HG03460 (cell line): Measurements from ENCODE around the gene SLC24A4.

Experiments
- ATAC-seq: cut with Tn5 transposase; IDR thresholded peaks from one replicate; pipeline ENCODE4 v1.9.1; 2021; ENCODE audit not compliant: unreplicated experiment

The SLC24A4 gene

GRCh38 chr14:92362781-92363235, 39.8 kb downstream of the SLC24A4 start:
- ATAC-seq: no peak

DNA sequence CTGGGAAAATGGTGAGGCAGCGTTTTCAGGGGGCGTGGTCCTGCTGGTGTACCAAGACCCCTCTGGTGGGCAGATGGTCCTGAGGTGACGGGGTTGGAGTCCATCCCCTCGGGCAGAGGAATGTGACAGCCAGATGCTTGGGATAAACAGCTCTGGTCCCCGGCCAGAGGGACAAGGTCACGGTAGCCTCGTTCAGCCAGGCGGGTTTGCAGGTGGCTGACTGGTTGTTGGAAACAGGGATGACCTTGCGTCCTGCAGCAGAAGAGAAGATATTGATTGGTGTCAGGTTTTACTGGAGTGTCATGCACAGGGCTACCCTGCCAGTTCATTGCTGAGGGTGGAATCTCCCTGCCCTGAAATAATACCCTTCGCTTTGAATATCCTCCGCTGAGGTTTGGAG, 43.3 kb downstream of the SLC24A4 start:
- no peak for ATAC-seq

DNA sequence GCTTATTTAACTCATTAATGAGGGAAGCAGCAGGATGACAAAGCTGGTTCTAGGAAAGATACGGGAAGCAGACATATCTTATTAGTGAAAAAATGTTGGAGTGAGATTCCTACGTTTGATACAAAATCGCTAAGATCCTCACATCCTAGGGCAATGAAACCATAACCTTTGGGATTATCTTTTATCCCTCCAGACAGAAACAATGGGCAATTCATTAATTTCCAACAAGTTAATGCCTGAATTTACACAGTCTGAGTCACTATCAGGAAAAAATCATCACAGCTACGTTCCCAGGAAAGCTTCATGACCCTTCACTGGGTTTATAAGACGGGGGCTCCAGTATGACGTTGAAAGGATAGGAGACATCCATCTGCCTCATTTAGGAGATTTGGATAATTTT, 45.0 kb downstream of the SLC24A4 start:
- no peak for ATAC-seq

DNA sequence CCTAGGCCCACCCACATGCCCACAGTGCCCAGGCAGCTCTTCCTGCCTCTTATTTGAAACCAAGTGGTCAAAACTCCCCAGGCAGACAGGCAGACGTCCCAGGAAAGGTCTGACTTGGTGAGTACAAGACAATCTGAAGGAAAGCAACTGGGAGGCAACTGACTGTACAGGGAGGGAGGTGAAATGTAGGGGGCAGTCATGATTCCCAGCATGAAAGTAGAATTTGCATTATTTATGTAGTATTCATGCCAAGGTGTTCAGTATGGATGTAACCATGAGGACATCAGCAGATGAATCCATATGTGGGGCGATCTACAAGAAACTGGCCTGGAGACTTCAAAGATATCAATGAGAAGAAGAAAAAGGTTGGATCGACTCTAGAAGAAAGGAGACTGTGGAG, 46.1 kb downstream of the SLC24A4 start:
- ATAC-seq: no peak

DNA sequence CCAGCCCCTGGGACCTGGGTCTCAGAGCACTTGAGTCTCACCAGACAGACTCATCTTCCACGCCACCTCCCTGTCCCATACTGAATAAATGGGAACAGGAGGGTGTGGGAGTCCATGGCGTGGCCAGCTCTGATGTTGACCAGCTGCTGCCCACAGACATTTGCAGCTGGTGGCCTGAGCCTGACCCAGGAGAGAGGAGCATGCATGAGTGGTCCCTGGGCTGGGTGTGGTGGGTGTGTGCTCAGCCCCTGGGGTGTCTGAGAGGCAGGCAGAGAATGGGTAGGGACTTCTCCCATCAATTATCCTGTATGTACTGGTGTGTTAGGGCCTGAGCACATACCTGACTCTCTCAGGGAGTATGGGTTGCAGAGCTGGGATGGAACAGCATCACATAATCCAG, 49.3 kb downstream of the SLC24A4 start:
- ATAC-seq: no peak

GRCh38 chr14:92373336-92373735, 50.4 kb downstream of the SLC24A4 start:
- ATAC-seq: no peak

GRCh38 chr14:92380131-92380530, 57.2 kb downstream of the SLC24A4 start:
- ATAC-seq: no peak

DNA sequence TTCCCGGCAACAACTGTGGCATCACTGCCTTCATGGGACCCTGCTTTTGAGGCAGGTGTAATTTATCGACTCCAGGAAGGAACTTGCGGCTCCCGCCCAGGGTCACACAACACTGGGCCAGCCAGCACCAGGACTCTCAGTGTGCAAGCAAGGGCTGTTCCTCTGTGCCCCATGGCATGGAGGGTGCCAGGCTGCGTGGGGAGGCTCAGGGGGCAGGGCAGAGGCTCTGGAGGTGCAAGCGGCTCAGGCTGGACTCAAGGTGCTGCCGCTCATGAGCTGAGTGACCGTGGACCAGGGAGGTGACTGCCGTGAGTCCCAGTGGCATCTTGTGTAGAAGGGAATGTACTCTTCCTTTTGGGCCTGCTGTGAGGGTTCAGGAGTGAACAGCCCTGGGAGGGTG, 57.6 kb downstream of the SLC24A4 start:
- no peak for ATAC-seq

- no peak for ATAC-seq
Observed at GRCh38 chr14:92382677-92383076, 59.7 kb downstream of the SLC24A4 start.

GRCh38 chr14:92383805-92384204, 60.8 kb downstream of the SLC24A4 start:
- ATAC-seq: no peak

DNA sequence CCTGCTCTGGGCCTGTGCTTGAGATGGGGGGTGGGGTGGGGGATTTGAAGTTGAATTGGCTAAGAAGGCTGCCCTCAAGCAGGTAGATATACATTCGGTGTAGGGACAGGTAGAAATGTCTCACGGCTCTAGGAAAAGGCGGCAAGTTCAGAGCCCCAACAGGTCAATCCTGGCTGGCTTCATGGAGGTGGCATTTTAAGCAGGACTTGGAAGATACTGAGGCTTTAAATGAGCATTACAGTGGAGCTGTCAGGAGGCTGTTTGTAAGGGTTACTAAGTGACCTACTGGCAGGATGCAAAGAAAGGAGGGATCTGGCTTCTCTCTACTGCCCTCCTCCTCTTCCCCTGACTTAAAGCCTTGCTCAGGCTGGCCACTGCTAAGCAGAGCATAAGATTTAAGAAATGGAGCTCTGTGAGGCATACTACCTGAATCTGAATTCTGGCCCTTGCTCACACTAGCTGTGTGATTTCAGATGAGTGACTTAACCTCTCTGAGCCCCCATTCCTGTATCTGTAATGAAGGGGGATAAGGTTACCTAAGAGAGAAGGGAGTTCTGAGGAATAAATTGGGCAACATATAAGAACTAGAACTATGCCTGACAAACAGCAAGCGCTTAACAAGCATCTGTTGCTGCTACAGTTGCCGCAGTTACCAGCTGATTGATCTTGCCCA, 61.6 kb downstream of the SLC24A4 start:
- no peak for ATAC-seq

DNA sequence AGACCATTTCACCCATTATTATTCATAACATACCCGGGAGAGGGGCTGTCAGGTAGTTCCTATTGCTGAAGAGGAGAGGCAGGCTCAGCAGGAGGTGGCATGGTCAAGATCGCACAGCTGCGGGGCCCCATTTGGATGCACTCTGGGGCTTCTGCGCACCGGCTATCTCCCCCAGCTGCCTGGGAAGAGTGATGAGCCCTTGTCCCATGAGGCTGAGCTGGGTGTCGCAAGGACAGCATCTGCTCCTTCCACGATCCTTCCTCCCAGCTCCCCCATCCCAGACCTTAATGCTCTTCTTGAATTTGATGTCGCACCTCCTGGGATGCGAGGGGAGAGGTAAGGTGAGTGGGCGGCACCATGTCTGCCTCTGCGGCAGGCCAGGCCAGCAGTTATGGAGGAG, 62.6 kb downstream of the SLC24A4 start:
- no peak for ATAC-seq

GRCh38 chr14:92386165-92386564, 63.2 kb downstream of the SLC24A4 start:
- ATAC-seq: no peak

DNA sequence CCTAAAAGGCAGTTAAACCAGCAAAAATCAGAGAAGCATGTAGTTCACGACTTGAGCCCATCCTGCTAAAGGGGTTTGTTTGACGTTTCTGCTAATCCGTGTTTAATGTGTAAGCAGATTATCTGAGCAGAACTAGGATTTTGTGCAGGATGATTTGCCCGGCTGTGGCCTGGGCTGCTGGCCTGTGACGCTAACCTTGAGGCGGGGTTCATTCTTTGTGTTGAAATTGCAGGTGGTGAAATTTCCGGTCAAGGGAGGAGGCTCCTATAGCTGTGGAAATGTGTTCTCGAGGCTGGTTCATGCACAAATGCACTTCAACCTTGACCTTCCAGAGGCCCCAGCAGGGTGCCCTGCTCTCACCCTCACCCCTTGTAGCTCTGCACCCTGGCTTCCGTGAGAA, 63.7 kb downstream of the SLC24A4 start:
- no peak for ATAC-seq

- no peak for ATAC-seq
Observed at GRCh38 chr14:92387578-92387977, 64.6 kb downstream of the SLC24A4 start.

DNA sequence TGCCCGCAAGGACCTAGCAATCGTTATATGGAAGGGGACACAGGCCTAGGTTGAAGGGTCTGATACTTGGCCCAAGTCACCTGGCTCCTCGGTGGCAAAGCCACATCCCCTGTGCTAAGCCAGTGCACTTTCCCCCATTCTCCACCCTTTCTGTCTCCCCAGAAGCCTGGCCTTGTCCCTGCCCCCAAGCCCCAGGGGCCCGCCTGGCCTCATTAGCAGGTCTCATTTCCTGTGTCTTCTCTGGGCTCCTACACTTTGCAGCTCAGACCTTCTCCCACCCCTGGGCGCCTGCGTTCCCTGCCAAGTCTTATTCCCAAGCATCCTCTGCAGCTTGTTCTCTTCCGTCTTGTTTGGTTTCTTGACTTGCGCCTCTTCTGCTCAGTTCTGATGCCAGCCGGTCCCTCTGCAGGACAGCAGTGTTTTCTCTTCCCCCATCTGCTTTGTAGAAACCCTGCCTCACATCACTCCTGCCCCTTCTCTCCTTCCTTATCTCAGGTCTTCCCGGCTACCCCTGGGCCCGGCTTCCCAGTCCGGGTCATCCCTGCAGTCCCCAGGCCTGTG, 66.7 kb downstream of the SLC24A4 start:
- ATAC-seq: no peak

- ATAC-seq: no peak
Observed at GRCh38 chr14:92391726-92392125, 68.8 kb downstream of the SLC24A4 start.

- no peak for ATAC-seq
Observed at GRCh38 chr14:92392711-92393110, 69.7 kb downstream of the SLC24A4 start.

DNA sequence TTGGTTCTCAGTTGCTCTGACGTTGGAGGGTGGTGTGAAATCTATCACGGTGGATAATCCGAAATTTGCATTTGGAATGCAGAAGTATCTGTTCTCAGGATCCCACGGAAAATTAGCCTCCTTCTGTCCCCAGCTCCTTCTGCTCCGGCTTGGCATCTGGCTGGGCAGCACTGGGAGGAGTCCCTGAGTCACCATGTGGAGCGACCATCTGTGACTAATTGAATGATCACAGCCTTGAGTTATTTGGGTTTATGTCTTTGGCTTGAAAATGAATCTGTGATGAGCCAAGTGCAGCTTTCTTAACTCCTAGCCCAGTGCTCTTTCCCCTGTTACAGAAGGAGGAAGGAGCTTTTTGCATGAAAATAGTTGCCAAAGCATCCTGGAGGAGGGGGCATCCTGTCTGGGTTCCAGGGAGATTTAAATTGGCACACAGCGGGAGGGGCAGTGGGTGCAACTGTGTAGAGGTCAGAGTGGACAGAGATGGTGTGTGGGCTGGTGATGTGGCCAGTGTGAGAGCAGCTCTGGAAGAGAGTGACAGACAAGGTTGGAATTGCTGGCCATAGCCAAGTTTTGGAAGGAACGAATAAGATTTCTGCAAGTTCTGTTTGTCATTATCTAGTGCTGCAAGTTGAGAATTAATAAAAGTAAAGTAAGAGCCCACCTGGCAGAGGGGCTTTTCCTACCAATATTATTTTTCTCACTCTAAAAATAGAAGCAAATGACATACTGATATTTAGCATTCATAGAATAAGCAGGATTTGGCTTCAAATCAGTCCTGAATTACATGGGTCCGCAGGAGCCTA, 74.4 kb downstream of the SLC24A4 start:
- no peak for ATAC-seq

GRCh38 chr14:92397953-92398564, 75.1 kb downstream of the SLC24A4 start:
- no peak for ATAC-seq

GRCh38 chr14:92398888-92399636, 76.1 kb downstream of the SLC24A4 start:
- ATAC-seq: no peak
